Erythroblast (primary cell): ENCODE results near the gene GALK1.
A peak's percentile ranks its signal among the peaks of the same experiment; 100 is the strongest.

Experiments
- DNase-seq, 2 experiments: peaks; one replicate each; lab custom pipeline; 2025; lab: John Stamatoyannopoulos, UW
- GATA1 ChIP-seq: IDR thresholded peaks from 2 replicates; pipeline ENCODE4 v1.6.1; 2011; ENCODE audit warnings: low read depth, mild to moderate bottlenecking, control low read depth, low read length, moderate library complexity
- POLR2A ChIP-seq: IDR thresholded peaks from 2 replicates; pipeline ENCODE4 v1.6.1; 2011; ENCODE audit warnings: mild to moderate bottlenecking, low read length

GALK1 gene

DNA sequence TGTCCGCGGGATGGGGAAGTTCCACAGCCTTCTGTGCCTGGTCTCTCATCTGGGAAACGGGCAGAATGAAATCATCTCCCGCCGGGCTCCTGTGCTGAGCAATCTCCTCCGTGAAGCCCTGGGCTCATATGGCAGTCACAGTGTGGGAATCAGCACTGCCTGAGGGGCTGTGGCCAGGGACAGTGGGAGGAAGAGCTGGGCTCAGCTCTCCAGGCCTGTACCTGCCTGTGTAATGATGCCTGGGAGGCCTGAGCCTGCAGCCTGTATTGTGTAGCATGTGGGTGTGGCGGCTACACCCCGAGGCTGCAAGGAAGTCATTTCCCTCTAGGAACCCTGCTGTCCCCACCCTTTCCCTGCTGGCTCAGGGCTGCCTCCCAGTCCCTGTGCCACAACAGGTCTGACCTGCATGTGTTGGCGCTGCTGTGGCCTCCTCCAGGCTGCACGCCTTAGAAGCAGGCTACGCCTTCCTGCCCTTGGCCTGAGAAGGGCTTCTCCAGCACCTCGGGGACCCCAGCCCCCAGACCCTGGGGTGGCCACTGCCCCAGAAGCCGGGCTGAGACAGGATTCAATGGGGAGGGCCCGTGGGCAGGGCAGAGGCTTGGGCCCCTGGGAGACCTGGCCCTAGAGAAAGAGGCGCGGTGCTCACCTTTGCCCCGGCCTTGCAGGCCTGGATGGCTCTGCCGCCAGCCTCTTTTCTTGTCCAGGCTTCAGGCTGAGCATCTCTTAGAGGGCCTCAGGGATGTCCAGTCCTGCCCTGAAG, 41.6 kb downstream of the GALK1 start:
- no peak for DNase-seq
- TF ChIP-seq POLR2A (no peak), GATA1 (no peak)

DNA sequence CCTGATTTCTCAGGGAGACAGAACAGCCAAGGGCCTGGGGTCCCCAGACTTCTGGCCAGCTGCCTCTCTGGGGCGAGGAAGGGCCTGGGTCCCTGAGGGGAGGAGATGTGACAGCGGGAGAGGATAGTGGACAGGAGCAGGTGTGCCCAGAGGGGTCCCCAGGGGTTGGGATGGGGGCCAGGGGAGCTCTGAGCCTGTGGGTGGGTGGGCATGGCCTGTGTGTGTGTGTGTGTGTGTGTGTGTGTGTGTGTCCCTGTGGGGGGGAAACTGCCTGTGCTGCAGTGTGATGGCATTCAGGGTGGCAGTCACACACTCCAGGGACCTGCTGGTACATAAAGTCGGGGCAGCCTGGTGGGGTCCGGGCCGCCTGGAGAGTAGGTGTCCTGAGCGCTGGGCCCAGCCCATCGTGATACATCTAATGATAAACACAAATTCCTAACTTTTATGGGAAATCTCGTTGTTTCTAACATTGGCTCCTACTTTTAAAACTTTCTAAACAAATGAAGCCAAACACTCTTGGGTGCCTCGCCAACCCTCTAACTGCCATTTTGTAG, 42.4 kb downstream of the GALK1 start:
- no peak for TF ChIP-seq POLR2A
- no peak for TF ChIP-seq GATA1
- no peak for DNase-seq

DNA sequence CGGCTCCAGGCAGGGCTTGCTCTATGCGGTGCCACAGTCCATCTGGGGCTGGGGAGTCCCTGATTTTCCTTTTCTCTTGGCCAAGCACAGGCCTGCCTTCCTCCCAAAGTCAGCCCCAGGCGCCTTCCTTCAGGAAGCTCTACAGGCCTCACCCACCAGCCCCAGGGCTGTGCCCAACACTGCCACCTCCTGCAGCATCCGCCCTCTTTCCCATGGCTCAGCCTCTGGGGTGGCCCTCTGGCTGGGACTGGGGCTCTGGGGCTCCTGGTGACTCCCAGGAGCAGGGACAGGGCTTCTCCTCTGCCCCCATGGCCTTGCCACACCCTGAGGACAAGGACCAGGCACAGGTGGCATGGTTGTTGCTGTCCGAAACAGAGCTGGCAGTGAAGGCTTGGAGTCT, 42.9 kb downstream of the GALK1 start:
- no peak for TF ChIP-seq POLR2A
- TF ChIP-seq GATA1: no peak
- no peak for DNase-seq

DNA sequence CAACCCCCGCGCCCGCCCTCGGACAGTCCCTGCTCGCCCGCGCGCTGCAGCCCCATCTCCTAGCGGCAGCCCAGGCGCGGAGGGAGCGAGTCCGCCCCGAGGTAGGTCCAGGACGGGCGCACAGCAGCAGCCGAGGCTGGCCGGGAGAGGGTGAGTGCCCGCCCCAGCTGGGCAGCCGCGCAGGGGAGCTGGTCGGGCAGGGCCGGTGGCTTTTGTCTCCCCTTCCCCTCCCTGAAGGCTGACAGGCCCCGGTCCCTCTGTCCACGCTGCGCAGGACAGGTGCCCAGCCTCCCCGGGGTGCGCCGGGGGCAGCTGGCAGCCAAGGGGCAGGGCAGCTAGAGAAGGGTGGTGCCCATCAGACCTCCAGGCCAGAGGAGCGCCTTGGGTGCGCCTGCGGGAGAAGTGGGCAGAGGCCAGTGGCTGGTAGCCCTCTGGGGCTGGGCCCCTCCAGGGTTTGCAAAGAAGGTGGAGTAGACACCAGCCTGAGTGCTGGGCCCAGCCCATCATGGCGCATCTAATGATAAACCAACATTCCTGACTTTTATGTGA, 43.5 kb downstream of the GALK1 start:
- DNase-seq: no peak

DNA sequence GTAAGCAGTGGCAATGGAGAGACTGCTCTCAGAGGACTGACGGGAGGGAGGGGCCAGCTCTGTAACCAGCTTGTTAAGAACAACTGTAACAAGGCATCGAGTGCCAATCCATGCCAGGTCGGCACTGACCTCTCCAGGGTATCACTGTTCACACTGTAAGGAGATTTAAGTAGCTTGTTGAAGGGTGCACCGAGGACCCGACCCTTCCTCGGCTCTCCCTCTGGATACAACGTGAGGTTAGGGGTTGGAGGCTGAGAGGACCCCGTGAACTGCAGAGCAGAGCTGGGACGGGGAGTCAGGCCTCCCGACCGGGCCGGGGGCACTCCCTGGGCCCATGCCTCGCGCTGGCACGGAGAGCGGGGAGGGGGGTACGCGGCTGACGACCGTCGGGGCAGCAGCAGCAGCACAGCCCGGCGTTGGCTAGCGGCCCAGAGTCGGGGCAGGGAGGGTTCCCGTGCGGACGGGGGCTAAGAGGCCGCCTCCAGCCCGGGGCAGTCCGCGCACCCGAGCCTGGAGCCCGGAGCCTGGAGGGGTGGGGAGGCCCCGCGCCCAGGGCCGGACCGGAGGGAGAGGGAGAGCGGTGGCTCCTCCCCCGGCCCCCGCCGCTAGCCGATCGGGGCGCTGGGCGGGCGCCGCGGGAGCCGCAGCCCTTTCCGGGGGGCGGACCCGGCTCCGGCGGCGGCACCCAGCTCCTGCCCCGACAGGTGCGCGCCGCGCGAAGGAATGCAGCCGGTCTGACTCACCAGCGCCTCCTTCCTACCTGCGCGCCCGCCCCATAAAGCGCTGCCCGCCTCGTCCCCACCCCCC, 44.1 kb downstream of the GALK1 start, which contains the start of gene ITGB4:
ITGB4 (plus strand) TSS at position 804 of the 807 bp plus-strand sequence. CDS start 3,245 bp downstream, outside the sequence.
- peak in 1 of 2 experiments; percentile 33 for DNase-seq
- no peak for TF ChIP-seq GATA1
- peak; percentile 19 for TF ChIP-seq POLR2A

More for the DNA sequence above, 43.5 kb downstream of the GALK1 start:
- TF ChIP-seq GATA1: no peak
- no peak for TF ChIP-seq POLR2A

DNA sequence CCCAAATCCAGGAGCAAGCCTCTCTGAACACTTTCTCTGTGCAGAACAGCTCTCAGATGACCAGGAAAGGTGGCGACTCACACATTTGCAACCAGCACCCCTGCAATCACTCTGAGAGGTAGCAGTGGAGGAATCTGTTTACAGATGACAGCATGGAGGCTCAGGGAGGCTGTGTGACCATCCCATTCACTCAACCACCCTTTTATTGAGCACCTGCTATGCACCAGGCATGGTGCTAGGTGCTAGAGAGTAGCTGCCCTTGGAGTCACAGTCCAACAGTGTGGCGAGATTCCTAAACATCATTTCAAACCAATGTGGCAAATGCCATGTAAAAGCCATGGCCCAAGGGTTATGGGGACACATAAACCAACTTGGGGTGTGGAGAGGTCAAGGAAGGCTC, 45.3 kb downstream of the GALK1 start:
- no peak for TF ChIP-seq GATA1
- no peak for TF ChIP-seq POLR2A
- DNase-seq: no peak

DNA sequence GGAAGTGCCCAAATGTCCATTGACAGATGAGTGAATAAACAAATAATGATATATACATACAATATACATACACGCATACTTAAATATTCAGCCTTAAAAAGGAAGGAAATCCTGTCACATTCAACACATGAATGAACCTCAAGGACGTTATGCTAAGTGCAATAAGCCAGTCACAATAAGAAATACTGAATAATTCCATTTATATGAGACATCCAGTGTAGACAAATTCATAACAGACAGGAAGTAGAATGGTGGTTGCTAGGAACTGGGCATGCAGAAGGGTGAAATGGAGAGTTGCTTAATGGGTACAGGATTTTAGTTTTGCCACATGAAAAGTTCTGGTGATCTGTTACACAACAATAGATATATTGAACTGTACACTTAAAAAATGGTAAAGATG, 52.5 kb downstream of the GALK1 start:
- no peak for TF ChIP-seq GATA1
- TF ChIP-seq POLR2A: no peak
- DNase-seq: no peak
